ENCODE results near the gene RAB3D.

RAB3D gene

GRCh38 chr19:11349171-11349570, 9.7 kb upstream of the RAB3D start:
- H3K4me2 ChIP-seq = no peak overlapping the region
- H2AFZ ChIP-seq (ENCODE audit: low read depth) = no peak overlapping the region
- no peak overlapping the region for H3K4me3 ChIP-seq (IDR thresholded peaks at IDR 0.05; ENCODE audit: insufficient read depth, low read depth, low read length)
- no peak overlapping the region for H3K9ac ChIP-seq
- H3K4me1 ChIP-seq (ENCODE audit: low read depth, poor library complexity, severe bottlenecking) = peaks cover 18% of the 10 kb centered on the region
- H3K27ac ChIP-seq = no peak overlapping the region
- no peak for TF ChIP-seq CTCF (conservative IDR thresholded peaks at IDR 0.05; ENCODE audit: low read depth, low read length)
- no peaks in the 10 kb centered on the region for H3K27me3 ChIP-seq (ENCODE audit: insufficient read depth, low read depth)
- no peaks in the 10 kb centered on the region for H3K36me3 ChIP-seq (ENCODE audit: insufficient read depth)
- no peaks in the 10 kb centered on the region for H3K79me2 ChIP-seq (ENCODE audit: insufficient read depth, low read depth)
- H4K20me1 ChIP-seq (ENCODE audit: insufficient read depth) = no peaks in the 10 kb centered on the region

GRCh38 chr19:11347546-11348039, 8.1 kb upstream of the RAB3D start:
- no peak for TF ChIP-seq CTCF (conservative IDR thresholded peaks at IDR 0.05; ENCODE audit: low read depth, low read length)
- no peaks in the 10 kb centered on the region for H3K79me2 ChIP-seq (ENCODE audit: insufficient read depth, low read depth)
- H3K27ac ChIP-seq = no peak overlapping the region
- no peaks in the 10 kb centered on the region for H3K36me3 ChIP-seq (ENCODE audit: insufficient read depth)
- H2AFZ ChIP-seq (ENCODE audit: low read depth) = no peak overlapping the region
- H3K4me3 ChIP-seq (IDR thresholded peaks at IDR 0.05; ENCODE audit: insufficient read depth, low read depth, low read length) = no peak overlapping the region
- H3K4me1 ChIP-seq (ENCODE audit: low read depth, poor library complexity, severe bottlenecking) = peaks cover 24% of the 10 kb centered on the region
- H3K27me3 ChIP-seq (ENCODE audit: insufficient read depth, low read depth) = no peaks in the 10 kb centered on the region
- H4K20me1 ChIP-seq (ENCODE audit: insufficient read depth) = no peaks in the 10 kb centered on the region
- no peak overlapping the region for H3K9ac ChIP-seq
- no peak overlapping the region for H3K4me2 ChIP-seq

GRCh38 chr19:11346104-11346940, 6.9 kb upstream of the RAB3D start, which contains the start of the genes CCDC159 and TMEM205:
CCDC159 (plus strand) TSS chr19:11346519; CDS start chr19:11346607, 88 bp downstream.
TMEM205 (minus strand) TSS chr19:11346268; CDS start chr19:11345619, 649 bp downstream.
- H3K27me3 ChIP-seq (ENCODE audit: insufficient read depth, low read depth) = no peaks in the 10 kb centered on the region
- peak within 1 kb of the TSS; percentile 88 for H3K4me2 ChIP-seq
- peaks cover 24% of the 10 kb centered on the region for H3K4me1 ChIP-seq (ENCODE audit: low read depth, poor library complexity, severe bottlenecking)
- no peaks in the 10 kb centered on the region for H3K79me2 ChIP-seq (ENCODE audit: insufficient read depth, low read depth)
- H2AFZ ChIP-seq (ENCODE audit: low read depth) = peak within 1 kb of the TSS; percentile 64
- no peak for TF ChIP-seq CTCF (conservative IDR thresholded peaks at IDR 0.05; ENCODE audit: low read depth, low read length)
- no peaks in the 10 kb centered on the region for H4K20me1 ChIP-seq (ENCODE audit: insufficient read depth)
- no peaks in the 10 kb centered on the region for H3K36me3 ChIP-seq (ENCODE audit: insufficient read depth)
- peak within 1 kb of the TSS; percentile 31; the same call in 1 of the 2 replicates for H3K9ac ChIP-seq
- H3K27ac ChIP-seq = no peak within 1 kb of the TSS
- H3K4me3 ChIP-seq (IDR thresholded peaks at IDR 0.05; ENCODE audit: insufficient read depth, low read depth, low read length) = no peak within 1 kb of the TSS

GRCh38 chr19:11345122-11345803, 5.8 kb upstream of the RAB3D start:
- H3K9ac ChIP-seq = peak overlapping the region; percentile 31; the same call in 1 of the 2 replicates
- H3K4me1 ChIP-seq (ENCODE audit: low read depth, poor library complexity, severe bottlenecking) = peaks cover 24% of the 10 kb centered on the region
- H2AFZ ChIP-seq (ENCODE audit: low read depth) = peak overlapping the region; percentile 64; the same call in 1 of the 2 replicates
- no peak for TF ChIP-seq CTCF (conservative IDR thresholded peaks at IDR 0.05; ENCODE audit: low read depth, low read length)
- no peaks in the 10 kb centered on the region for H3K27me3 ChIP-seq (ENCODE audit: insufficient read depth, low read depth)
- peak overlapping the region; percentile 88 for H3K4me2 ChIP-seq
- no peak overlapping the region for H3K27ac ChIP-seq
- H3K4me3 ChIP-seq (IDR thresholded peaks at IDR 0.05; ENCODE audit: insufficient read depth, low read depth, low read length) = no peak overlapping the region
- H3K79me2 ChIP-seq (ENCODE audit: insufficient read depth, low read depth) = no peaks in the 10 kb centered on the region
- no peaks in the 10 kb centered on the region for H4K20me1 ChIP-seq (ENCODE audit: insufficient read depth)
- no peaks in the 10 kb centered on the region for H3K36me3 ChIP-seq (ENCODE audit: insufficient read depth)

All from KMS-11 (cell line).